Liver (tissue), 9 donors: ENCODE measurements around the gene FKBP5. TPM values are rescaled to one million over a fixed set of nuclear protein-coding genes. Genes with fewer than 3 reads are reported as not detected.

Experiments used
- DNase-seq: peaks from one replicate; pipeline ENCODE4 v3.0.0-alpha.2; 2017; ENCODE audit warnings: low spot score
- H3K27ac ChIP-seq, 2 donors: one replicate each; pipeline ENCODE4 v1.7.0; 2013; ENCODE audit warnings: inconsistent platforms in 2 of 2, low read length in 2 of 2, control low read depth in 1 of 2, low read depth in 1 of 2, mild to moderate bottlenecking in 1 of 2
- H3K27me3 ChIP-seq, 4 donors: one replicate each; pipeline versions ENCODE4 v1.6.1 to v1.7.0; 2013; ENCODE audit warnings: low read length in 3 of 4, inconsistent platforms in 1 of 4, mild to moderate bottlenecking in 1 of 4, moderate library complexity in 1 of 4; ENCODE audit not compliant: control insufficient read depth in 4 of 4, insufficient read depth in 4 of 4
- H3K36me3 ChIP-seq, 4 donors: one replicate each; pipeline versions ENCODE4 v1.6.1 to v1.7.0; 2013; ENCODE audit warnings: low read length in 3 of 4, mild to moderate bottlenecking in 3 of 4, low read depth in 1 of 4, moderate library complexity in 1 of 4; ENCODE audit not compliant: control insufficient read depth in 4 of 4, insufficient read depth in 3 of 4
- H3K4me1 ChIP-seq, 4 donors: one replicate each; pipeline versions ENCODE4 v1.6.1 to v1.7.0; 2013; ENCODE audit warnings: low read length in 3 of 4, mild to moderate bottlenecking in 3 of 4, moderate library complexity in 1 of 4; ENCODE audit not compliant: control insufficient read depth in 4 of 4, insufficient read depth in 4 of 4
- H3K4me3 ChIP-seq, 3 donors: one replicate each; pipeline versions ENCODE4 v1.6.1 to v1.7.0; 2013; ENCODE audit warnings: low read length in 3 of 3, control low read depth in 1 of 3, low read depth in 1 of 3, mild to moderate bottlenecking in 1 of 3
- H3K9ac ChIP-seq, 2 donors: one replicate each; pipeline ENCODE4 v1.7.0; 2013; ENCODE audit warnings: low read length in 2 of 2, mild to moderate bottlenecking in 2 of 2, moderate library complexity in 2 of 2, control low read depth in 1 of 2, low read depth in 1 of 2
- H3K9me3 ChIP-seq, 4 donors: one replicate each; pipeline versions ENCODE4 v1.6.1 to v1.7.0; 2013; ENCODE audit warnings: low read length in 3 of 4; ENCODE audit not compliant: control insufficient read depth in 4 of 4
- CTCF ChIP-seq: fragments of 150-350 bp; IDR thresholded peaks from 2 replicates; pipeline ENCODE4 v1.5.1; 2017; ENCODE audit warnings: improper control_type of control experiment, low read depth, low read length; ENCODE audit not compliant: missing input control
- EGR1 ChIP-seq, 2 donors: IDR thresholded peaks; 2 replicates each; pipeline ENCODE4 v1.6.1; 2016 to 2018; ENCODE audit warnings: antibody characterized with exemption in 2 of 2, low read depth in 2 of 2
- FOXA1 ChIP-seq: IDR thresholded peaks from 2 replicates; pipeline ENCODE4 v1.6.1; 2016; ENCODE audit warnings: antibody characterized with exemption
- FOXA2 ChIP-seq: IDR thresholded peaks from 2 replicates; pipeline ENCODE4 v1.6.1; 2016; ENCODE audit warnings: antibody characterized with exemption
- GABPA ChIP-seq, 2 donors: IDR thresholded peaks in 1 of 2; conservative IDR thresholded peaks in 1 of 2; 2 replicates each; pipeline ENCODE4 v1.6.1; 2016; ENCODE audit warnings: antibody characterized with exemption in 2 of 2, mild to moderate bottlenecking in 1 of 2, moderate library complexity in 1 of 2
- HNF4A ChIP-seq, 2 donors: conservative IDR thresholded peaks; 2 replicates each; pipeline ENCODE4 v1.6.1; 2016; ENCODE audit warnings: antibody characterized with exemption in 2 of 2, mild to moderate bottlenecking in 2 of 2
- HNF4G ChIP-seq: IDR thresholded peaks from 2 replicates; pipeline ENCODE4 v1.6.1; 2016; ENCODE audit warnings: antibody characterized with exemption
- JUND ChIP-seq, 2 donors: IDR thresholded peaks; 2 replicates each; pipeline ENCODE4 v1.6.1; 2016; ENCODE audit warnings: antibody characterized with exemption in 2 of 2
- NR2F2 ChIP-seq: IDR thresholded peaks from 2 replicates; pipeline ENCODE4 v1.6.1; 2016; ENCODE audit warnings: antibody characterized with exemption
- RAD21 ChIP-seq, 2 donors: IDR thresholded peaks; 2 replicates each; pipeline ENCODE4 v1.6.1; 2016; ENCODE audit warnings: antibody characterized with exemption in 2 of 2, mild to moderate bottlenecking in 2 of 2
- RXRA ChIP-seq, 2 donors: IDR thresholded peaks; 2 replicates each; pipeline ENCODE4 v1.6.1; 2017 to 2018; ENCODE audit warnings: antibody characterized with exemption in 2 of 2, mild to moderate bottlenecking in 1 of 2
- SP1 ChIP-seq: IDR thresholded peaks from 2 replicates; pipeline ENCODE4 v1.6.1; 2018; ENCODE audit warnings: antibody characterized with exemption, mild to moderate bottlenecking
- TAF1 ChIP-seq: conservative IDR thresholded peaks from 2 replicates; pipeline ENCODE4 v1.6.1; 2016; ENCODE audit warnings: antibody characterized with exemption, mild to moderate bottlenecking
- YY1 ChIP-seq: IDR thresholded peaks from 2 replicates; pipeline ENCODE4 v1.6.1; 2016; ENCODE audit warnings: antibody characterized with exemption, mild to moderate bottlenecking
- WGBS: extraction: QIAGEN DNeasy Blood & Tissue Kit; methylation state at CpG from one replicate; pipeline ENCODE4 v1.1.7; 2013; 5-methylcytosine and 5-hydroxymethylcytosine counted together
- polyA plus RNA-seq, 2 donors: library from polyadenylated mRNA; stranded (reverse) in 1 of 2; unstranded in 1 of 2; fragments of 200-250 nt in 1 of 2; fragments of >200 nt in 1 of 2; fragmentation: Nextera tagmentation in 1 of 2; extraction: Ambion mirVana in 1 of 2; gene quantifications; one replicate each; pipeline versions ENCODE4 v1.2.1 to v1.2.3, GENCODE V29; 2013 to 2015
- total RNA-seq, 2 donors: library from RNA; depleted of rRNA; stranded (reverse); fragments of >200 nt; gene quantifications; one replicate each; pipeline ENCODE4 v1.2.3, GENCODE V29; 2014
- TF ChIP-seq, protein P1 (sequence below): IDR thresholded peaks from 2 replicates; pipeline ENCODE4 v1.6.1; 2016; ENCODE audit warnings: antibody characterized with exemption, mild to moderate bottlenecking
- TF ChIP-seq, protein P2 (sequence below): IDR thresholded peaks from 2 replicates; pipeline ENCODE4 v1.6.1; 2016; ENCODE audit warnings: antibody characterized with exemption
- TF ChIP-seq, protein P3 (sequence below): IDR thresholded peaks from 2 replicates; pipeline ENCODE4 v1.6.1; 2016; ENCODE audit warnings: antibody characterized with exemption
- TF ChIP-seq, protein P4 (sequence below): IDR thresholded peaks from 2 replicates; pipeline ENCODE4 v1.6.1; 2016; ENCODE audit warnings: antibody characterized with exemption
- donor health status: healthy.
- donor health status: healthy.
- donor health status: healthy.
- donor health status: healthy.
- donor health status: healthy.

Gene FKBP5
- total and polyA plus RNA-seq, 4 donors, result 10.3 to 132 (median 63.7) TPM

GRCh38 chr6:35723587-35723986, 34.9 kb upstream of the FKBP5 start:
- Histone ChIP-seq H3K9ac (peak overlapping the region in 1 of 2 donors; percentile 14), H3K36me3 (no peaks in the 10 kb centered on the region), H3K4me3 (no peak overlapping the region), H3K27ac (peak overlapping the region; percentile 72 to 95), H3K9me3 (no peaks in the 10 kb centered on the region), H3K4me1 (peaks cover 24 to 70% (median 59%) of the 10 kb centered on the region in 4 donors), H3K27me3 (no peaks in the 10 kb centered on the region)
- TF ChIP-seq RXRA (IDR thresholded peaks at IDR 0.05), result no peak
- TF ChIP-seq HNF4G, result no peak
- no peak for TF ChIP-seq SP1
- no peak for TF ChIP-seq FOXA1
- peak; percentile 16 for TF ChIP-seq FOXA2
- no peak for DNase-seq
- 82% methylated on average over 2 of the region's 2 CpGs for WGBS

DNA sequence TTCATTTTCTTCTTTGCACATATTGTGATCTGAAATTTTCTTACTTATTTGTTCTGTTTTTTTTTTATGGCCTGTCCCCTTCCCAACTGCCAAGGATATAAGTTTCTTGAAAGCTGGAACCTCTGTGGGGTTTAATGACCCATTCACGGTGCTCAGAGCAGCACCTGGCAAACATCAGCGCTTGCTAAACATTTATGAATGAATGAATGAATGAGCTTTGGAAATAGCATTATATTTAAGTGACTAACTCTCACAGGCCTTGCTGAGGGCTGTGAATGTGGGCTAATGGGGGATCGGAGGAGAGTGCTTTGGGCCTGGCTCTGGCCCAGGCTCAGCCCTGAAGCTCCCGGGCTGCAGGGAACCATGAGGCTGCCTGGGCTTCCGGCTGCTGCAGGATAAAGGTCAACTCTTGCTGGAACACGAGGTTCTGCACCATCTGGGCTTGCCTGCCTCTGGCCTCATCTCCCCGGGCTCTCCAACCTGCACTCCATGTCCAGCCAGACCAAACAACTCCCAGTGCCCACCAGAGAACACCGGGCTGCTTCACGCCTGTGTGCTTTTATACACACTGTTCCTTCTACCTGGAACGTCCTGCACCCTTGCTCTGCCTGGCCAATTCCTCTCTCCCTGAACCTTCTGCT, 33.5 kb upstream of the FKBP5 start:
- TF ChIP-seq CTCF, result no peak
- peak in 1 of 2 donors; percentile 67 for TF ChIP-seq RAD21 (IDR thresholded peaks at IDR 0.05)
- TF ChIP-seq RXRA (IDR thresholded peaks at IDR 0.05), result peak; percentile 79 to 89
- TF ChIP-seq YY1, result peak; percentile 73
- TF ChIP-seq, protein P1, sequence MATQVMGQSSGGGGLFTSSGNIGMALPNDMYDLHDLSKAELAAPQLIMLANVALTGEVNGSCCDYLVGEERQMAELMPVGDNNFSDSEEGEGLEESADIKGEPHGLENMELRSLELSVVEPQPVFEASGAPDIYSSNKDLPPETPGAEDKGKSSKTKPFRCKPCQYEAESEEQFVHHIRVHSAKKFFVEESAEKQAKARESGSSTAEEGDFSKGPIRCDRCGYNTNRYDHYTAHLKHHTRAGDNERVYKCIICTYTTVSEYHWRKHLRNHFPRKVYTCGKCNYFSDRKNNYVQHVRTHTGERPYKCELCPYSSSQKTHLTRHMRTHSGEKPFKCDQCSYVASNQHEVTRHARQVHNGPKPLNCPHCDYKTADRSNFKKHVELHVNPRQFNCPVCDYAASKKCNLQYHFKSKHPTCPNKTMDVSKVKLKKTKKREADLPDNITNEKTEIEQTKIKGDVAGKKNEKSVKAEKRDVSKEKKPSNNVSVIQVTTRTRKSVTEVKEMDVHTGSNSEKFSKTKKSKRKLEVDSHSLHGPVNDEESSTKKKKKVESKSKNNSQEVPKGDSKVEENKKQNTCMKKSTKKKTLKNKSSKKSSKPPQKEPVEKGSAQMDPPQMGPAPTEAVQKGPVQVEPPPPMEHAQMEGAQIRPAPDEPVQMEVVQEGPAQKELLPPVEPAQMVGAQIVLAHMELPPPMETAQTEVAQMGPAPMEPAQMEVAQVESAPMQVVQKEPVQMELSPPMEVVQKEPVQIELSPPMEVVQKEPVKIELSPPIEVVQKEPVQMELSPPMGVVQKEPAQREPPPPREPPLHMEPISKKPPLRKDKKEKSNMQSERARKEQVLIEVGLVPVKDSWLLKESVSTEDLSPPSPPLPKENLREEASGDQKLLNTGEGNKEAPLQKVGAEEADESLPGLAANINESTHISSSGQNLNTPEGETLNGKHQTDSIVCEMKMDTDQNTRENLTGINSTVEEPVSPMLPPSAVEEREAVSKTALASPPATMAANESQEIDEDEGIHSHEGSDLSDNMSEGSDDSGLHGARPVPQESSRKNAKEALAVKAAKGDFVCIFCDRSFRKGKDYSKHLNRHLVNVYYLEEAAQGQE, result no peak
- TF ChIP-seq HNF4G, result peak; percentile 51
- TF ChIP-seq FOXA2, result no peak
- peak; percentile 98 for TF ChIP-seq SP1
- peak; percentile 74 to 77 for TF ChIP-seq HNF4A (conservative IDR thresholded peaks at IDR 0.05)
- peak; percentile 60 for TF ChIP-seq TAF1
- TF ChIP-seq, protein P2, sequence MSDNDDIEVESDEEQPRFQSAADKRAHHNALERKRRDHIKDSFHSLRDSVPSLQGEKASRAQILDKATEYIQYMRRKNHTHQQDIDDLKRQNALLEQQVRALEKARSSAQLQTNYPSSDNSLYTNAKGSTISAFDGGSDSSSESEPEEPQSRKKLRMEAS, result peak; percentile 98
- peak in 1 of 2 donors; percentile 50 for TF ChIP-seq EGR1 (IDR thresholded peaks at IDR 0.05; ENCODE audit: low read depth in 2 of 2)
- TF ChIP-seq FOXA1, result no peak
- TF ChIP-seq NR2F2, result peak; percentile 70
- TF ChIP-seq GABPA (IDR thresholded peaks at IDR 0.05 in 1 of 2, conservative IDR thresholded peaks at IDR 0.05 in 1 of 2), result peak; percentile 28 to 68
- TF ChIP-seq JUND (IDR thresholded peaks at IDR 0.05), result peak in 1 of 2 donors; percentile 4
- TF ChIP-seq, protein P3, sequence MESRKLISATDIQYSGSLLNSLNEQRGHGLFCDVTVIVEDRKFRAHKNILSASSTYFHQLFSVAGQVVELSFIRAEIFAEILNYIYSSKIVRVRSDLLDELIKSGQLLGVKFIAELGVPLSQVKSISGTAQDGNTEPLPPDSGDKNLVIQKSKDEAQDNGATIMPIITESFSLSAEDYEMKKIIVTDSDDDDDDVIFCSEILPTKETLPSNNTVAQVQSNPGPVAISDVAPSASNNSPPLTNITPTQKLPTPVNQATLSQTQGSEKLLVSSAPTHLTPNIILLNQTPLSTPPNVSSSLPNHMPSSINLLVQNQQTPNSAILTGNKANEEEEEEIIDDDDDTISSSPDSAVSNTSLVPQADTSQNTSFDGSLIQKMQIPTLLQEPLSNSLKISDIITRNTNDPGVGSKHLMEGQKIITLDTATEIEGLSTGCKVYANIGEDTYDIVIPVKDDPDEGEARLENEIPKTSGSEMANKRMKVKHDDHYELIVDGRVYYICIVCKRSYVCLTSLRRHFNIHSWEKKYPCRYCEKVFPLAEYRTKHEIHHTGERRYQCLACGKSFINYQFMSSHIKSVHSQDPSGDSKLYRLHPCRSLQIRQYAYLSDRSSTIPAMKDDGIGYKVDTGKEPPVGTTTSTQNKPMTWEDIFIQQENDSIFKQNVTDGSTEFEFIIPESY, result peak; percentile 24
- TF ChIP-seq, protein P4, sequence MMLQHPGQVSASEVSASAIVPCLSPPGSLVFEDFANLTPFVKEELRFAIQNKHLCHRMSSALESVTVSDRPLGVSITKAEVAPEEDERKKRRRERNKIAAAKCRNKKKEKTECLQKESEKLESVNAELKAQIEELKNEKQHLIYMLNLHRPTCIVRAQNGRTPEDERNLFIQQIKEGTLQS, result no peak
- H3K36me3 ChIP-seq, result no peaks in the 10 kb centered on the region
- no peak overlapping the region for H3K4me3 ChIP-seq
- peaks cover 24 to 59% (median 51%) of the 10 kb centered on the region in 4 donors for H3K4me1 ChIP-seq
- DNase-seq, result no peak
- H3K9me3 ChIP-seq, result no peaks in the 10 kb centered on the region
- 22% methylated on average over 10 of the region's 10 CpGs for WGBS
- H3K27ac ChIP-seq, result peak overlapping the region; percentile 44 to 70
- H3K27me3 ChIP-seq, result no peaks in the 10 kb centered on the region
- H3K9ac ChIP-seq, result no peak overlapping the region
